HG02981 (cell line): Measurements from ENCODE around the gene GABPB1.

Experiments used
- ATAC-seq: cut with Tn5 transposase; IDR thresholded peaks from one replicate; pipeline ENCODE4 v1.9.1; 2021; ENCODE audit warnings: mild to moderate bottlenecking, moderate library complexity; ENCODE audit not compliant: unreplicated experiment

Gene GABPB1

GRCh38 chr15:50280271-50280670 lies 74.7 kb downstream of the GABPB1 start:
- no peak for ATAC-seq

- ATAC-seq = no peak
Measured at GRCh38 chr15:50278496-50278895, 76.5 kb downstream of the GABPB1 start.

GRCh38 chr15:50277370-50277769 lies 77.6 kb downstream of the GABPB1 start:
- no peak for ATAC-seq

- ATAC-seq = no peak
Measured at GRCh38 chr15:50275908-50276307, 79.1 kb downstream of the GABPB1 start.

GRCh38 chr15:50275091-50275490 lies 79.9 kb downstream of the GABPB1 start:
- ATAC-seq = no peak

GRCh38 chr15:50267577-50267976 lies 87.4 kb downstream of the GABPB1 start:
- ATAC-seq = no peak

GRCh38 chr15:50265620-50266019 lies 89.4 kb downstream of the GABPB1 start, which contains the start of gene HDC:
Gene HDC, minus strand, starts transcription at chr15:50265726. Its CDS starts 103 bp downstream, at chr15:50265623.
- no peak for ATAC-seq

GRCh38 chr15:50262533-50262932 lies 92.5 kb downstream of the GABPB1 start:
- no peak for ATAC-seq

- no peak for ATAC-seq
Measured at GRCh38 chr15:50261981-50262380, 93.0 kb downstream of the GABPB1 start.

- ATAC-seq = peak; percentile 52
Measured at GRCh38 chr15:50260969-50261496, 94.0 kb downstream of the GABPB1 start.

GRCh38 chr15:50259276-50259675 lies 95.7 kb downstream of the GABPB1 start:
- no peak for ATAC-seq

- ATAC-seq = no peak
Measured at GRCh38 chr15:50257924-50258323, 97.1 kb downstream of the GABPB1 start.

GRCh38 chr15:50257332-50257731 lies 97.7 kb downstream of the GABPB1 start:
- ATAC-seq = no peak

- no peak for ATAC-seq
Measured at GRCh38 chr15:50256188-50257041, 98.6 kb downstream of the GABPB1 start.

- no peak for ATAC-seq
Measured at GRCh38 chr15:50252556-50252955, 102.4 kb downstream of the GABPB1 start.

- ATAC-seq = no peak
Measured at GRCh38 chr15:50251638-50252182, 103.3 kb downstream of the GABPB1 start.

- ATAC-seq = no peak
Measured at GRCh38 chr15:50250760-50251394, 104.1 kb downstream of the GABPB1 start.

GRCh38 chr15:50249704-50250103 lies 105.3 kb downstream of the GABPB1 start:
- ATAC-seq = no peak

- ATAC-seq = no peak
Measured at GRCh38 chr15:50248994-50249582, 105.9 kb downstream of the GABPB1 start.

GRCh38 chr15:50247819-50248655 lies 107.0 kb downstream of the GABPB1 start:
- ATAC-seq = peak; percentile 99
